SH-SY5Y (cell line): ENCODE results near the gene TMEM127.

ENCODE experiments used
- GATA2 ChIP-seq: IDR thresholded peaks from 2 replicates; pipeline ENCODE4 v1.6.1; 2011; ENCODE audit warnings: mild to moderate bottlenecking, low read depth, low read length
- GATA3 ChIP-seq: IDR thresholded peaks from 2 replicates; pipeline ENCODE4 v1.6.1; 2011; ENCODE audit warnings: low read depth, mild to moderate bottlenecking, low read length, moderate library complexity

GRCh38 chr2:96274355-96275056, 8.7 kb upstream of the TMEM127 start:
- TF ChIP-seq GATA3 (no peak), GATA2 (no peak)
